C4-2B (cell line): ENCODE measurements around the gene TRAF3IP1.
"Not testable (repeated sequence)": the region's sequence is repeated elsewhere in the genome, so short reads cannot be mapped to it uniquely, and the experiment has no call there.

Source experiments
- H3K27ac ChIP-seq: fragments of 450-650 bp; 2 replicates; pipeline ENCODE4 v1.5.1; 2017
- ZFX ChIP-seq: fragments of 450-650 bp; IDR thresholded peaks from 2 replicates; pipeline ENCODE4 v1.6.1; 2017
- TF ChIP-seq, protein P1 (sequence below): fragments of 450-650 bp; conservative IDR thresholded peaks from 2 replicates; pipeline ENCODE4 v1.5.1; 2017; ENCODE audit warnings: mild to moderate bottlenecking

The TRAF3IP1 gene

DNA sequence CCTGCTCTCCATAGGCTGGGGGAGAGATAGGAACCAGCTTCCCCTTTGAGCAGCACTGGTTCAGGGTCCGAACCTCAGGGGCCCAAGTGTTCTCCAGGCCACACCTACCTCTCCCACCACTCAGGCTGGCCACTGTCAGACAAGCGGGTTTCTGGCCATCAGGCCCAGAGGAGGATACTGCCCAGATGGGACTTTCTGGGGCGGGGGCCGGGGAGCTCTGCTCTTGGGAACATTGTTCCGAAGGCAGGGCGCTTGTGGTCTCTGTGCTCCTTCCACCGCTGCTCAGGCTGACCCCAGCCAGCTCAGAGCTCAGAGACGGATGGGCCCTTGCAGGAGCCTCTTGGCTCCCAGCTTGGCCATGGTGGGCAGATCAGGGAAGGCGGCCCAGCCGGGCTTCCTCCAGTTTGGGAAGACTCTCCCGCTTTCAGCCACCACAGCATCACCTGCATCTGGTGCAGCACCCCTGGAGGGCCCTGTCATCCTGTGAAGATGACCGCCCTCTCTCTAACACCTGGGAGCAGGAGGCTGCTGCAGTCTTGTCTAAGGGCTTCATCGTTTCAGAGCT is 5.2 kb upstream of the TRAF3IP1 start:
- TF ChIP-seq, protein P1, sequence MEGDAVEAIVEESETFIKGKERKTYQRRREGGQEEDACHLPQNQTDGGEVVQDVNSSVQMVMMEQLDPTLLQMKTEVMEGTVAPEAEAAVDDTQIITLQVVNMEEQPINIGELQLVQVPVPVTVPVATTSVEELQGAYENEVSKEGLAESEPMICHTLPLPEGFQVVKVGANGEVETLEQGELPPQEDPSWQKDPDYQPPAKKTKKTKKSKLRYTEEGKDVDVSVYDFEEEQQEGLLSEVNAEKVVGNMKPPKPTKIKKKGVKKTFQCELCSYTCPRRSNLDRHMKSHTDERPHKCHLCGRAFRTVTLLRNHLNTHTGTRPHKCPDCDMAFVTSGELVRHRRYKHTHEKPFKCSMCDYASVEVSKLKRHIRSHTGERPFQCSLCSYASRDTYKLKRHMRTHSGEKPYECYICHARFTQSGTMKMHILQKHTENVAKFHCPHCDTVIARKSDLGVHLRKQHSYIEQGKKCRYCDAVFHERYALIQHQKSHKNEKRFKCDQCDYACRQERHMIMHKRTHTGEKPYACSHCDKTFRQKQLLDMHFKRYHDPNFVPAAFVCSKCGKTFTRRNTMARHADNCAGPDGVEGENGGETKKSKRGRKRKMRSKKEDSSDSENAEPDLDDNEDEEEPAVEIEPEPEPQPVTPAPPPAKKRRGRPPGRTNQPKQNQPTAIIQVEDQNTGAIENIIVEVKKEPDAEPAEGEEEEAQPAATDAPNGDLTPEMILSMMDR, result no peak
- no peak for TF ChIP-seq ZFX

DNA sequence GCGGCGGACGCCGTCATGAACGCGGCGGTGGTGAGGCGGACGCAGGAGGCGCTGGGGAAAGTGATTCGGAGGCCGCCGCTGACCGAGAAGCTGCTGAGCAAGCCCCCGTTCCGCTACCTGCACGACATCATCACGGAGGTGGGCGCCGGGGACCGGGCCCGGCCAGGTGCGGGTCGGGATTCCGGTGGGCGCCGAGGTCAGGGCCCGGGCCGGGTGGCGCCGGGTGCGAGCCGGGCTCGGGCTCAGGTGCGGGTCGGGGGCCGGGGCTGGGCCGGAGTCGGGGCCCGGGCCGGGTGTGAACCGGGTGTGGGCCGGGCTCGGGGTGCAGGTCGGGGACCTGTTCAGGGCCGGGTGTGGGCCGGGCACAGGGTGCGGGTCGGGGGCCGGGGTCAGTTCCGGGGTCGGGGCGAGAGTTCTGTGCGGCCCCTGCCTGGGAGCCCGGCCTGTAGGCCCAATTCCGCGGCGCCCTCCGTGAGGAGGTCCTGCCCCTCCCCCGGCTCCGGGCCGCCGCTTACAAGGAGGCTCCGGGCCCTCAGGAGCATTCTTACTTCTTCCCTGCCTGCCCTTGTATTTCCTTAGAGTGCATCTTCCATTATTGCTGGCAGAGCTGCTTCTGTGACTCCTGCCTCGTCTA is 447 bp downstream of the TRAF3IP1 start:
- TF ChIP-seq, protein P1, result no peak
- TF ChIP-seq ZFX, result peak; percentile 90
- H3K27ac ChIP-seq, result peak overlapping the region; percentile 72

More for the DNA sequence above, 5.2 kb upstream of the TRAF3IP1 start:
- no peak overlapping the region for H3K27ac ChIP-seq

DNA sequence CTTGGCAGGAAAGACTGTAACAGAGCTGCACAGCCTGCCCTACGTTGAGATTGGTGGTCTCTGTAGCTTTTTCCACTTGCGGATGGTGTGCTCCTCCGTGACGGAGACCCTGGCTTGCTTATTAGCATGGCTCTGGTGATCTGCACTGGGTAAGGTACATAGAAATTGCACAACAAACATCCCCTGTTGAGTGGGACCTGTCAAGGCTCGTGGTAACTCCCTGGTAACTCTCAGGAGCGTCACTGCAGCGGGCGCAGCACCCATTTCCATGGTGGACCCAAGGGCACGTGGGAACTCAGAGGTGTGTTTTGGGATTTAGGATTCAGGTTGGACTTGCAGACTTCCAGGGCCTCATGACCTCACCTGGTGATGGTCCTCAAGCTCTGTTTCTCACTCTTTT is 1.1 kb downstream of the TRAF3IP1 start:
- no peak for TF ChIP-seq ZFX
- TF ChIP-seq, protein P1, result no peak
- peak overlapping the region; percentile 72 for H3K27ac ChIP-seq

DNA sequence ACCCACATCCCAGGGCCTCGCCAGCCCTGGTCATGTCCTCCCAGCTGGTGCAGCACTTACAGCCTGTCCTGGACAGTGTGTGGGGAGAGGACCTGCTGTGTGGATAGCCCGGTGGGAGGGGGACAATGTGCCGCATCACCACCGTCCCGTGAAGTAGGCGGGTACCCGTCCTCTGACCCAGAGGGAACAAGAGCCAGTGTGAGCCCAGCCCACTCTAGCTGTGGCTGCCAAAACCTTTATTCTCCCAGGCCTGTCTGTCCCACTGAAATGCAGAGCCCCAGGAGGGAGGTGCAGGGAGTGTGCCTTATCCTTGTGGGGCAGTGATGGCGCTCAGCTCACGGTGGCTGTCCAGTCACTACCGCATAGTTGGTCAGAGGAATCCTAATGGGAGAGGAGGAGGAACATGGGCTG is 1.7 kb downstream of the TRAF3IP1 start:
- no peak overlapping the region; the same call in 1 of the 2 replicates for H3K27ac ChIP-seq
- no peak for TF ChIP-seq ZFX
- TF ChIP-seq, protein P1, result no peak

DNA sequence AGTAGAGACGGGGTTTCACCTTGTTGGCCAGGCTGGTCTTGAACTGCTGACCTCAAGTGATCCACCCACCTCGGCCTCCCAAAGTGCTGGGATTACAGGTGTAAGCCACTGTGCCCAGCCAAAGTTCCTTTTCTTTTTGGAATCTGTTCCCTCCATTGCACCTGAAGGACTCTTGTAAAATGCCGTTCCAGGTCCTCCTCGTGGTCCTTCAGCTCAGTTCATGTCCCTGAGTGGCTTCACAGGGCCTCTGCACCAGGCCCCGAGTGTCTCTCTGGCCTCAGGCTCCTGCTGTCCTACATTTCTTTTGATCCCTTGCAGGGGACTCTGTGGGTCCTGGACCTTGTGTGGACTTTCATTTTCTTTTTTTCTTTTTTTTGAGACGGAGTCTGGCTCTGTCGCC is 3.9 kb downstream of the TRAF3IP1 start:
- not testable (repeated sequence) for H3K27ac ChIP-seq

DNA sequence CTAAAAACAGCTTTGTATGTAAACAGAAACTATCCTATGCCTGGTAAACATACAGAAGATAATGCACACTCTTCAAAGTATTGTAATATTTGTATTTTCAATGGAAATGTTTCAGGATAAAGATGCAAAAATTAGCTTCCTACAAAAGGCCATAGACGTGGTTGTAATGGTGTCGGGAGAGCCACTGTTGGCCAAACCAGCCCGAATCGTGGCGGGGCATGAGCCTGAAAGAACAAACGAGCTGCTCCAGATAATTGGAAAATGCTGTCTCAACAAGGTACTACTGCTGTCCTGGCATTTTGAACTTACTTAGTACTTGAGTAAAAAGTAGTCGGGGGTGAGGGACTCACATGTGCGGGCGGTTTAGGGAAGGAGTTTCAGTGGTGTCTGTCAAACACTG is 5.4 kb downstream of the TRAF3IP1 start:
- H3K27ac ChIP-seq, result no peak overlapping the region
- no peak for TF ChIP-seq ZFX
- TF ChIP-seq, protein P1, result no peak

- no peak overlapping the region for H3K27ac ChIP-seq
- no peak for TF ChIP-seq ZFX
- TF ChIP-seq, protein P1, result no peak
Measured at GRCh38 chr2:238326801-238327365, 6.6 kb downstream of the TRAF3IP1 start.

- no peak overlapping the region for H3K27ac ChIP-seq
- TF ChIP-seq, protein P1, result no peak
- no peak for TF ChIP-seq ZFX
Measured at GRCh38 chr2:238327751-238328150, 7.4 kb downstream of the TRAF3IP1 start.
